Ishikawa (cell line): ENCODE measurements around the gene OLFML2A.

Experiments
- CEBPB ChIP-seq: IDR thresholded peaks from 2 replicates; pipeline ENCODE4 v1.6.1; 2012
- CREB1 ChIP-seq: IDR thresholded peaks from 2 replicates; pipeline ENCODE4 v1.6.1; 2012; ENCODE audit warnings: low read depth
- EGR1 ChIP-seq: IDR thresholded peaks from 2 replicates; pipeline ENCODE4 v1.6.1; 2012
- EP300 ChIP-seq: IDR thresholded peaks from 2 replicates; pipeline ENCODE4 v1.6.1; 2012; ENCODE audit warnings: borderline replicate concordance
- FOXM1 ChIP-seq: IDR thresholded peaks from 2 replicates; pipeline ENCODE4 v1.6.1; 2012; ENCODE audit warnings: low read depth, borderline replicate concordance
- MAX ChIP-seq: IDR thresholded peaks from 2 replicates; pipeline ENCODE4 v1.6.1; 2012
- NFIC ChIP-seq: IDR thresholded peaks from 2 replicates; pipeline ENCODE4 v1.6.1; 2012
- RAD21 ChIP-seq: IDR thresholded peaks from 2 replicates; pipeline ENCODE4 v1.6.1; 2012; ENCODE audit warnings: low read depth
- REST ChIP-seq: IDR thresholded peaks from 2 replicates; pipeline ENCODE4 v1.6.1; 2012; ENCODE audit warnings: low read depth, mild to moderate bottlenecking
- TAF1 ChIP-seq: IDR thresholded peaks from 2 replicates; pipeline ENCODE4 v1.6.1; 2012; ENCODE audit warnings: low read depth, mild to moderate bottlenecking
- TCF12 ChIP-seq: IDR thresholded peaks from 2 replicates; pipeline ENCODE4 v1.6.1; 2012; ENCODE audit warnings: low read depth
- TEAD4 ChIP-seq: IDR thresholded peaks from 2 replicates; pipeline ENCODE4 v1.6.1; 2012
- USF1 ChIP-seq: IDR thresholded peaks from 2 replicates; pipeline ENCODE4 v1.6.1; 2012
- YY1 ChIP-seq: IDR thresholded peaks from 2 replicates; pipeline ENCODE4 v1.6.1; 2012; ENCODE audit warnings: low read depth
- ZBTB7A ChIP-seq: IDR thresholded peaks from 2 replicates; pipeline ENCODE4 v1.6.1; 2012; ENCODE audit warnings: low read depth

Gene OLFML2A

GRCh38 chr9:124776954-124777648 is at the start of gene OLFML2A:
OLFML2A (plus strand) TSS chr9:124777133; CDS start chr9:124777271, 138 bp downstream.
- TF ChIP-seq FOXM1, result no peak
- TF ChIP-seq EP300, result no peak
- no peak for TF ChIP-seq TCF12
- TF ChIP-seq RAD21, result no peak; the same call in 1 of the 2 replicates
- no peak for TF ChIP-seq TAF1
- no peak for TF ChIP-seq NFIC
- no peak for TF ChIP-seq TEAD4
- no peak for TF ChIP-seq CREB1
- TF ChIP-seq REST, result no peak
- TF ChIP-seq CEBPB, result no peak
- 0 out of 2 replicates have a peak, but pooled peaks have one; percentile 42 for TF ChIP-seq YY1
- 0 out of 2 replicates have a peak, but pooled peaks have one; percentile 74 for TF ChIP-seq ZBTB7A
- no peak for TF ChIP-seq USF1
- peak; percentile 31; the same call in 1 of the 2 replicates for TF ChIP-seq MAX
- no peak for TF ChIP-seq EGR1

DNA sequence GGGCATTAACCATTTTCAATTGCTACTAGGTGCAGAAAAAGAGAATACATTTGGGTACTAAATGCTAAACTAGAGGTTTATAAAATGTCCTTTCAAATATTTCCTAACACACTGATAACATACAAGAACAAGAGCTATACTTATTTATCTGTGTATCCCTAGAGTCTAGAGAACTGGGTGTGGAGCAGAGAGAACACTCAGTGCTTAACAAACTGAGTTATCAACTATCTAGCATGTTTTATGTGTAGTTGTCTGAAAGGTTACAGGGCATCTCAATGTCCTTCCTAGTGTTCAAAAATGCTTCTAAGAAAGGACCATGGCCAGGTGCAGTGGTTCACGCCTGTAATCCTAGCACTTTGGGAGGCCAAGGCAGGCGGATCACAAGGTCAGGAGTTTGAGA is 46.2 kb upstream of the OLFML2A start:
- TF ChIP-seq MAX (no peak), EP300 (no peak), EGR1 (no peak), FOXM1 (no peak), ZBTB7A (no peak), USF1 (no peak), CREB1 (no peak), YY1 (no peak), REST (no peak), CEBPB (no peak), NFIC (no peak), TCF12 (no peak), TAF1 (no peak)

DNA sequence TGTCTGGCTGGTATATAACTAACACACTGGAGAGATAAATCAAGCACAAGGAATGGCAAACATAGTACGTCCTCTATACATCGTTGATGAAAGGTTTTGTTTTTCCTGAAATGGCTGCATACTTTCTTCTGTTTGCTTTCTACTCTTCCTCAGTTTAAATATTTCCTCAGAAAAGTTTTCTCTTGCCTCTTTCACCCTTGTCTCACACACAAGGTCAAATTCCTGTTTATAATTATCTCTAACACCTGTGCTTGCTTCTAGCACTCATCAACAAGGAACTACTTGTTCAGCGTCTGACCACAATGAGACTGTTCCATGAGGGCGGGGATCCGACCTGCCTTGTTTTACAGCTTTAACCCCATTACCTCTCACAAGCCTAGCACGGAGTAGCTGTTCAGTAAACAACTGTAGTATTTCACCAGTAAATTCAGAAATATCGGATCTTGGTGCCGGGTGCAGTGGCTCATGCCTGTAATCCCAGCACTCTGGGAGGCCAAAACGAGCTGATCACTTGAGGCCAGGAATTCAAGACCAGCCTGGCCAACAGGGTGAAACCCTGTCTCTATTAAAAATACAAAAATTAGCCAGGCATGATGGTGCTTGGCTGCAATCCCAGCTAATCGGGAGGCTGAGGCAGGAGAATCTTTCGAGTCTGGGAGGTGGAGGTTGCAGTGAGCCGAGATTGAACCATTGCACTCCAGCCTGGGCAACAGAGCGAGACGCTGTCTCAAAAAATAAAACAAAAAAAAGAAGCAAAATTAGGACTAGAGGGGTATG is 42.8 kb upstream of the OLFML2A start:
- peak; percentile 16; the same call in 1 of the 2 replicates for TF ChIP-seq TEAD4
- TF ChIP-seq ZBTB7A, result no peak
- TF ChIP-seq NFIC, result 0 out of 2 replicates have a peak, but pooled peaks have one; percentile 38

DNA sequence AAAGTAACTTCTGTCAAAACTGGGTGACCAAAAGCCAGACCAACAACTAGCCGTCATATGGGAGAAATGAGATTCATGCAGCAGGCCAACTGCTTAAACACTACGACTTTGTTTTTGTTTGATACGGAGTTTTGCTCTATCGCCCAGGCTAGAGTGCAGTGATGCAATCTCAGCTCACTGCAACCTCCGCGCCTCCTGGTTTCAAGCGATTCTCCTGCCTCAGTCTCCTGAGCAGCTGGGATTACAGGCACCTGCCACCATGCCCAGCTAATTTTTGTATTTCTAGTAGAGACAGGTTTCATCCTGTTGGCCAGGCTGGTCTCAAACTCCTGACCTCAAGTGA is 42.2 kb upstream of the OLFML2A start:
- TF ChIP-seq CEBPB, result peak; percentile 67

DNA sequence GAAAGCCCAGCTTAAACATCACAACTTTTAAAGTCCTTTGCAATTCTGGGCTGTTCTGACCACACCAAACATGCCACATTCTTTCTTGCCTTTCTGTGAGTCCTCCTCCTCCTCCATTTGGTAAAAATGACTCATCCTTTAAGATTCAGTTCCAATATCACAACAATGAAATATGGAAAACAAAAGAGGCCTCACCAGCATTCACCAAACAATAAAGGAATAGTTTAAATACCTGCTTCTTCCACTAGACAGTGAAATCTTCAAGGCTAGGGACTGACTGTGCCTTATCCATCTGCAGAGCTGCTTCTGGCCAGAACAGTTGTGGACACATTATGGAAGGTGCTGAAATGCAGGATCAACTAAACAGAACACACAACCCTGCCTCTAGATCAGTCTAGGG is 41.8 kb upstream of the OLFML2A start:
- TF ChIP-seq TEAD4 (peak; percentile 74), FOXM1 (0 out of 2 replicates have a peak, but pooled peaks have one; percentile 15), TAF1 (no peak), MAX (no peak), YY1 (no peak), EP300 (peak; percentile 46; the same call in 1 of the 2 replicates)

DNA sequence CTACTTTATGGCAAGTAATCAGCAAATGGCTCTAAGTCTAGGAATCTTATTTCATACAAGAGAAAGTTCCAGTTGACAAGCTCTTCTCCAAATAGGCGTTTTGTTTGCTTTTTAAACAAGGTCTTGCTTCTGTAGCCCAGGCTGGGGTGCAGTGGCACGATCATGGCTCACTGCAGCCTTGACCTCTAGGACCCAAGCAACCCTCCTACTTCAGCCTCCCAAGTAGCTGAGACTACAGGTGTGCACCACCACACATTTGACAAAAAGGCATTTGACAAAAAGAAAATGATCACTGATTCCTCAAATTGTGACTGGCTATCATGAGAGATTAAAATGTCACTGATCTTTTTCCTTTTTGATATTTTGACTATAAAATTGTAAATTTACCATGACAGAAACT is 37.6 kb upstream of the OLFML2A start:
- TF ChIP-seq FOXM1 (no peak), EP300 (no peak), NFIC (no peak), EGR1 (no peak), YY1 (no peak), TCF12 (no peak), RAD21 (no peak), REST (no peak), USF1 (no peak), CREB1 (no peak), TEAD4 (no peak), ZBTB7A (no peak)
